ENCODE data around the gene TMUB1. TPM values are rescaled to one million over a fixed set of nuclear protein-coding genes. Genes with fewer than 3 reads are reported as not detected.

TMUB1 gene
- total and polyA plus RNA-seq, 9 of the 15 experiments (the other 6 are each of a cell fraction or from before 2014, with no cell fraction given), result 0.14 to 241 (median 74.1) TPM

DNA sequence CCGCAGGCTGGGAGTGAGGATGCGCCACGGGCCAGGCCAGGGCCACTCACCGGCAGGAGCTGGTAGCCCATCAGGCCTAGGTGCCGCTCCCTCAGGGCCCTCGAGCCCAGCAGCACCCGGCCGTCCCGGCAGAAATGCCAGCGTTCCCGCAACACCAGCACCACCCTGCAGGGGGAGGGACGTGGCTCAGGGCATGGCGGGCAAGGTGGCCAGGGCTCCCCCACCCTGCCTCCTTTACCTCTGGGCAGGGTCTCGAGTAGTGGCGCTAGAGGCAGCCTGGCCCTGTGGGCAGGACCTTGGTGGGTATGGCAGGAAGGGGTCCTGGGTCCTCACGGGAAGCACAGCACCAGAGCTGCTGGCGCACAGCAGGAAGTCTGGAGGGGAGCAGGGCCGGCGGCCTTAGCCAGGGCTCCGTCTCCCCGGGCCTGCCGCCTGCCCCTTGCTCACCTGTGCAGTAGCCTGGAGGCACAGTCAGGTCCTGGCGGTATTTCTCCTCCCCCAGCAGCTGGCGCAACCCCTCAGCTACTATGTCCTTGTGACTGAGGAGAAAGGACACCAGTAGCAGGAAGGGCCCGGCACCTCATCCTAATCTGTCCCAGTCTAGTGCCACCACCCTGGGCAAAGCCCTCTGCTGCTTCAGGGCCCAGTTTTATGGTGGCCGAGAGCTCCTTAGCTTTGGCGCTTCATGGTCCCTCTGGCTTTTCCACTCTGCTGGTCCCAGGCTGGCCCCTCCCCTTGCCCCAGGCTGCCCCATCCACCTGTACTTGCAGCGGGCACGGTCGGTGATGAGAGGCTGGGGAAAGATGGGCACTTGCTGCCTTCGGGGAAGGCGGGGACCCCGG is 6.2 kb downstream of the TMUB1 start (continued):
- TF ChIP-seq CTCF (IDR thresholded peaks at IDR 0.05 in 2 of 3, conservative IDR thresholded peaks at IDR 0.05 in 1 of 3; ENCODE audit: insufficient read depth in 2 of 3, low read depth in 1 of 3, low read length in 3 of 3), result peak; percentile 30 to 48 (median 39); a peak in 5 of 6 replicates
- TF ChIP-seq CBX2 (IDR thresholded peaks at IDR 0.05; ENCODE audit: insufficient read depth, low read length, poor library complexity, severe bottlenecking), result no peak
- TF ChIP-seq, protein P1, sequence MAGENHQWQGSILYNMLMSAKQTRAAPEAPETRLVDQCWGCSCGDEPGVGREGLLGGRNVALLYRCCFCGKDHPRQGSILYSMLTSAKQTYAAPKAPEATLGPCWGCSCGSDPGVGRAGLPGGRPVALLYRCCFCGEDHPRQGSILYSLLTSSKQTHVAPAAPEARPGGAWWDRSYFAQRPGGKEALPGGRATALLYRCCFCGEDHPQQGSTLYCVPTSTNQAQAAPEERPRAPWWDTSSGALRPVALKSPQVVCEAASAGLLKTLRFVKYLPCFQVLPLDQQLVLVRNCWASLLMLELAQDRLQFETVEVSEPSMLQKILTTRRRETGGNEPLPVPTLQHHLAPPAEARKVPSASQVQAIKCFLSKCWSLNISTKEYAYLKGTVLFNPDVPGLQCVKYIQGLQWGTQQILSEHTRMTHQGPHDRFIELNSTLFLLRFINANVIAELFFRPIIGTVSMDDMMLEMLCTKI (IDR thresholded peaks at IDR 0.05; ENCODE audit: partially characterized antibody), result no peak
- peak; percentile 67; the same call in 1 of the 2 replicates for TF ChIP-seq ZBTB17 (CRISPR knock-in tag; IDR thresholded peaks at IDR 0.05)
- TF ChIP-seq ZNF561 (CRISPR knock-in tag; conservative IDR thresholded peaks at IDR 0.05), result no peak
- TF ChIP-seq ASH1L (IDR thresholded peaks at IDR 0.05; ENCODE audit: borderline replicate concordance, low read depth, partially characterized antibody), result no peak
- TF ChIP-seq ZKSCAN3 (CRISPR knock-in tag; IDR thresholded peaks at IDR 0.05), result no peak
- TF ChIP-seq RBFOX2 (IDR thresholded peaks at IDR 0.05; ENCODE audit: low read depth, low read length), result peak; percentile 72
- no peak for TF ChIP-seq KAT2B (IDR thresholded peaks at IDR 0.05; ENCODE audit: low read depth, low read length)
- no peak for TF ChIP-seq HCFC1 (IDR thresholded peaks at IDR 0.05; ENCODE audit: low read depth, low read length)
- TF ChIP-seq, protein P2, sequence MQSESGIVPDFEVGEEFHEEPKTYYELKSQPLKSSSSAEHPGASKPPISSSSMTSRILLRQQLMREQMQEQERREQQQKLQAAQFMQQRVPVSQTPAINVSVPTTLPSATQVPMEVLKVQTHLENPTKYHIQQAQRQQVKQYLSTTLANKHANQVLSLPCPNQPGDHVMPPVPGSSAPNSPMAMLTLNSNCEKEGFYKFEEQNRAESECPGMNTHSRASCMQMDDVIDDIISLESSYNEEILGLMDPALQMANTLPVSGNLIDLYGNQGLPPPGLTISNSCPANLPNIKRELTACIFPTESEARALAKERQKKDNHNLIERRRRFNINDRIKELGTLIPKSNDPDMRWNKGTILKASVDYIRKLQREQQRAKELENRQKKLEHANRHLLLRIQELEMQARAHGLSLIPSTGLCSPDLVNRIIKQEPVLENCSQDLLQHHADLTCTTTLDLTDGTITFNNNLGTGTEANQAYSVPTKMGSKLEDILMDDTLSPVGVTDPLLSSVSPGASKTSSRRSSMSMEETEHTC (IDR thresholded peaks at IDR 0.05), result no peak

Measured in K562 (cell line).